Lung (tissue), 16 donors: ENCODE measurements around the gene RBKS. TPM values are rescaled to one million over a fixed set of nuclear protein-coding genes. Genes with fewer than 3 reads are reported as not detected.
A peak's percentile ranks its signal among the peaks of the same experiment; 100 is the strongest.

Source experiments
- ATAC-seq: fragments of 200-7000 bp; cut with Tn5 transposase; one replicate; pipeline ENCODE4 v1.9.1; 2020; ENCODE audit warnings: moderate number of reproducible peaks; ENCODE audit not compliant: insufficient read depth, low FRiP score
- DNase-seq, 3 donors: peaks; one replicate each; pipeline ENCODE4 v3.0.0-alpha.2; 2013 to 2017
- H3K27ac ChIP-seq, 2 donors: one replicate each; pipeline ENCODE4 v1.5.1; 2013; ENCODE audit warnings: mild to moderate bottlenecking in 2 of 2, moderate library complexity in 2 of 2, control low read depth in 1 of 2, inconsistent platforms in 1 of 2, low read depth in 1 of 2, low read length in 1 of 2
- H3K27me3 ChIP-seq, 3 donors: one replicate each; pipeline ENCODE4 v1.5.1; 2013; ENCODE audit warnings: low read length in 2 of 3; ENCODE audit not compliant: control insufficient read depth in 3 of 3, insufficient read depth in 3 of 3
- H3K36me3 ChIP-seq, 4 donors: one replicate each; pipeline ENCODE4 v1.5.1; 2013; ENCODE audit warnings: low read length in 4 of 4, mild to moderate bottlenecking in 1 of 4, moderate library complexity in 1 of 4; ENCODE audit not compliant: control insufficient read depth in 4 of 4, insufficient read depth in 4 of 4
- H3K4me1 ChIP-seq, 5 donors: one replicate each; pipeline ENCODE4 v1.5.1; 2013; ENCODE audit warnings: low read length in 5 of 5, mild to moderate bottlenecking in 2 of 5, moderate library complexity in 1 of 5; ENCODE audit not compliant: control insufficient read depth in 5 of 5, insufficient read depth in 5 of 5
- H3K4me3 ChIP-seq: one replicate; pipeline ENCODE4 v1.5.1; 2013; ENCODE audit warnings: mild to moderate bottlenecking, control low read depth, moderate library complexity
- H3K9ac ChIP-seq, 2 donors: one replicate each; pipeline ENCODE4 v1.5.1; 2013; ENCODE audit warnings: low read length in 2 of 2, control low read depth in 1 of 2; ENCODE audit not compliant: insufficient read depth in 1 of 2
- H3K9me3 ChIP-seq, 4 donors: one replicate each; pipeline ENCODE4 v1.5.1; 2013; ENCODE audit warnings: low read length in 3 of 4, mild to moderate bottlenecking in 1 of 4, moderate library complexity in 1 of 4; ENCODE audit not compliant: control insufficient read depth in 4 of 4, insufficient read depth in 3 of 4
- WGBS, 2 donors: extraction: QIAGEN DNeasy Blood & Tissue Kit; methylation state at CpG; one replicate each; pipeline ENCODE4 v1.1.7; 2013; 5-methylcytosine and 5-hydroxymethylcytosine counted together
- long read RNA-seq, 5 donors: transcript quantifications; one replicate each; lab custom pipeline, GENCODE V29; 2026
- polyA plus RNA-seq, 2 donors: library from polyadenylated mRNA; stranded (reverse); fragments of 200-250 nt; gene quantifications; one replicate each; pipeline ENCODE4 v1.2.1, GENCODE V29; 2013
- total RNA-seq, 2 donors: library from RNA; depleted of rRNA in 1 of 2; stranded (reverse); fragments of >200 nt in 1 of 2; gene quantifications; one replicate each; pipeline ENCODE4 v1.2.1, GENCODE V29; 2014 to 2021
- TF ChIP-seq, protein P1 (sequence below): IDR thresholded peaks from 2 replicates; pipeline ENCODE4 v1.5.1; 2012; ENCODE audit warnings: mild to moderate bottlenecking; ENCODE audit errors: control extremely low read depth, extremely low read depth
- donor health status: control.
- donor health status: control.
- donor health status: Bipolar disorder and iron deficiency.
- donor health status: healthy.
- donor health status: DM: yes; HTN: yes; CAD: no.

Gene RBKS
- total RNA-seq: 1 to 10 TPM; 5.0 to 5.1 TPM
- polyA plus RNA-seq: 1 to 10 TPM; 3.9 to 4.9 TPM
- long read RNA-seq, donor 1, partial matches to known transcripts: 0 of 1 reads
- long read RNA-seq, donor 1, other reads (novel, unspliced or antisense): 0 of 1 reads
- long read RNA-seq, donor 2, partial matches to known transcripts: 0 of 1 reads
- long read RNA-seq, donor 2, other reads (novel, unspliced or antisense): 0 of 1 reads
- long read RNA-seq, donor 3: 0 reads
- long read RNA-seq, donor 4: 0 reads
- long read RNA-seq, donor 5, partial matches to known transcripts: 0 of 3 reads
- long read RNA-seq, donor 5, other reads (novel, unspliced or antisense): 0 of 3 reads

DNA sequence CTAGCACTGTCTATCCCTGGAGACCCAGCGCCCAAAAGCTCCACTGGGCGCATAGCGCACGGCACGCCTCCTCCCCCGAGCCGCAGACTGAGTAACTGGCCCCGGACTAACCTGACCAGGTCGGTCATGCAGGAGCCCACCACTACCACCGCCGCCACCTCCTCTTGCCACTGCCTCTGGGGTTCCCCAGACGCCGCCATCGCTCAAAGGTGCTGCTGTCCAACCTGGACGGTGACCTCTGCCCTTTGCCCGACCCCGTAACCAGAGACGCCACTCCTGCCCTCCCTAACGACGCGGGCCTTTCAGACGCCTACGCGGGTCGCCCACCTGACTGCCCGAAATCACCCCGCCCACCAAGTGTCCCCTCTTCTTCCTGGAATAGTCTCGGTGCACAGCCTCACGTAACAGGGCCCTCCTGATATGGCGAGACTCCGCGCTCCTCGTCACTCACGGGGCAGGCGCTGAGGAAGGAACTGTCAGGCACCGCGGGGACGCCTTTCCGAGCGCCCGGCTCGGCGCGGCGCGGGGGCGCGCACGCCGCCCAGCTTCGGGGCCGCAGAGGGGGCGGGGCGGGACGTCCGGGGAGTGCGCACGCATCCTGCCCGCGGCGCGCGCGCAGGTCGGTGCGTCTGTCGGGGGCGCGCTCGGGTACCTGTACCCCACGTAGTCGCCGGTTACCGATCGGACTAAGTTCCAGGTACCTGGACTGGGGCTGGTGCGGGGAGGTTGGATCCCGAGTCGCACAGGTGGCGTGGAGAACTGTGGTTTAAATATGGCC lies at the start of gene RBKS, which contains the start of gene BABAM2:
TSS of gene RBKS (minus strand) at position 242 of the 778 bp plus-strand sequence. CDS start at position 200, 42 bp downstream.
TSS of gene BABAM2 (plus strand) at position 584 of the 778 bp plus-strand sequence. CDS start 3,828 bp downstream, outside the sequence.
- Histone ChIP-seq H3K4me3 (peak within 1 kb of the TSS; percentile 74), H3K9me3 (no peaks in the 10 kb centered on the region), H3K27ac (peak within 1 kb of the TSS; percentile 81 to 92), H3K4me1 (peaks cover 0 to 15% (median 0%) of the 10 kb centered on the region in 5 donors), H3K9ac (peak within 1 kb of the TSS; percentile 90 to 92), H3K27me3 (no peaks in the 10 kb centered on the region), H3K36me3 (peaks cover 0 to 2% (median 0%) of the 10 kb centered on the region in 4 donors)
- ATAC-seq: peak; percentile 99
- WGBS, 2 donors: 0 to 1% methylated on average over 73 to 79 of the region's 79 CpGs
- TF ChIP-seq, protein P1, sequence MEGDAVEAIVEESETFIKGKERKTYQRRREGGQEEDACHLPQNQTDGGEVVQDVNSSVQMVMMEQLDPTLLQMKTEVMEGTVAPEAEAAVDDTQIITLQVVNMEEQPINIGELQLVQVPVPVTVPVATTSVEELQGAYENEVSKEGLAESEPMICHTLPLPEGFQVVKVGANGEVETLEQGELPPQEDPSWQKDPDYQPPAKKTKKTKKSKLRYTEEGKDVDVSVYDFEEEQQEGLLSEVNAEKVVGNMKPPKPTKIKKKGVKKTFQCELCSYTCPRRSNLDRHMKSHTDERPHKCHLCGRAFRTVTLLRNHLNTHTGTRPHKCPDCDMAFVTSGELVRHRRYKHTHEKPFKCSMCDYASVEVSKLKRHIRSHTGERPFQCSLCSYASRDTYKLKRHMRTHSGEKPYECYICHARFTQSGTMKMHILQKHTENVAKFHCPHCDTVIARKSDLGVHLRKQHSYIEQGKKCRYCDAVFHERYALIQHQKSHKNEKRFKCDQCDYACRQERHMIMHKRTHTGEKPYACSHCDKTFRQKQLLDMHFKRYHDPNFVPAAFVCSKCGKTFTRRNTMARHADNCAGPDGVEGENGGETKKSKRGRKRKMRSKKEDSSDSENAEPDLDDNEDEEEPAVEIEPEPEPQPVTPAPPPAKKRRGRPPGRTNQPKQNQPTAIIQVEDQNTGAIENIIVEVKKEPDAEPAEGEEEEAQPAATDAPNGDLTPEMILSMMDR: no peak
- peak; percentile 88 to 93 (median 90) for DNase-seq

DNA sequence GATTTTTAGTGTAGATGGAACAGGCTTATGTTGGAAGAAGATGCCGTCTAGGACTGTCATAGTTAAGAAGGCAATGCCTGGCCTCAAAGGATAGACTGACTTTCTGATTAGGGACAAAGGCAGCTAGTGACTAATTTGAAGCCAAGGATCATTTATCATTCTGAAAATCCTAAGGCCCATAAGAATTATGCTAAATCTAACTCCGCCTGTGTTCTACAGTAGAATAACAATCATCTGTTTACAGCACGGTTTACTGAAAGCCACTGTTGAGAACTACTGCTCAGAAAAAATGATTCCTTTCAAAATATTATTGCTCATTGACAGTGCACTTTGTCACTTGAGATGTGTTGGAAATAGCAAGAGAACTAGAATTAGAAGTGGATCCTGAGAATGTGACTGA lies 44.8 kb upstream of the RBKS start:
- WGBS, 2 donors: 95 to 99% methylated on average over 3 of the region's 3 CpGs
- H3K9ac ChIP-seq: no peak overlapping the region
- H3K27ac ChIP-seq: no peak overlapping the region
- no peak for DNase-seq
- TF ChIP-seq, protein P1: no peak
- H3K4me1 ChIP-seq: peaks cover 0 to 8% (median 0%) of the 10 kb centered on the region in 5 donors
- H3K9me3 ChIP-seq: no peaks in the 10 kb centered on the region
- H3K36me3 ChIP-seq: peaks cover 0 to 6% (median under 1%) of the 10 kb centered on the region in 4 donors
- no peak overlapping the region for H3K4me3 ChIP-seq
- no peak for ATAC-seq
- H3K27me3 ChIP-seq: no peaks in the 10 kb centered on the region

DNA sequence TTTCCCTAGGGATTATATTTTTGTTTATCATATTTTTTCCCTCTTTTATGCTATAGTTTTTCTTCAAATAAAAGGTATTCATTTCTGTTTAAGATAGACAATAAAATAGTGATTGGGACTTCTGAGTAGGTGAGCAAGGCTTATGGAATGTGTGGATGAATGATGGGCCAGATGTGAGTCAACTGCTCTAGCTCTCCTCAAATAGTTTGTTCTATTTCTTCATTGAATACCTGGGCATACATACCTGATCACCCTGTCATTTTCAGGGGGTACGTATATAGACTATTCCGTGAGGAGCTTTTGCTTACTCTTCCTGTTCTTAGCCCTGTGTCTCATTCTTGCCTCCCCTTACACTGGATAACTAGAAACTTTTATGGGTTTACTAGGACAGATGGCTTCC lies 42.2 kb upstream of the RBKS start:
- ATAC-seq (peak; percentile 19), DNase-seq (no peak)
- H3K9me3 ChIP-seq: no peaks in the 10 kb centered on the region
- no peak overlapping the region for H3K27ac ChIP-seq
- H3K27me3 ChIP-seq: no peaks in the 10 kb centered on the region
- no peak overlapping the region for H3K4me3 ChIP-seq
- no peak overlapping the region for H3K9ac ChIP-seq
- peaks cover 0 to 8% (median under 1%) of the 10 kb centered on the region in 4 donors for H3K36me3 ChIP-seq
- TF ChIP-seq, protein P1: no peak
- 95 to 98% methylated on average over 2 of the region's 2 CpGs for WGBS, 2 donors
- peaks cover 0 to 8% (median 0%) of the 10 kb centered on the region in 5 donors for H3K4me1 ChIP-seq
